Measurements from ENCODE around the gene NFATC3.

Gene NFATC3

DNA sequence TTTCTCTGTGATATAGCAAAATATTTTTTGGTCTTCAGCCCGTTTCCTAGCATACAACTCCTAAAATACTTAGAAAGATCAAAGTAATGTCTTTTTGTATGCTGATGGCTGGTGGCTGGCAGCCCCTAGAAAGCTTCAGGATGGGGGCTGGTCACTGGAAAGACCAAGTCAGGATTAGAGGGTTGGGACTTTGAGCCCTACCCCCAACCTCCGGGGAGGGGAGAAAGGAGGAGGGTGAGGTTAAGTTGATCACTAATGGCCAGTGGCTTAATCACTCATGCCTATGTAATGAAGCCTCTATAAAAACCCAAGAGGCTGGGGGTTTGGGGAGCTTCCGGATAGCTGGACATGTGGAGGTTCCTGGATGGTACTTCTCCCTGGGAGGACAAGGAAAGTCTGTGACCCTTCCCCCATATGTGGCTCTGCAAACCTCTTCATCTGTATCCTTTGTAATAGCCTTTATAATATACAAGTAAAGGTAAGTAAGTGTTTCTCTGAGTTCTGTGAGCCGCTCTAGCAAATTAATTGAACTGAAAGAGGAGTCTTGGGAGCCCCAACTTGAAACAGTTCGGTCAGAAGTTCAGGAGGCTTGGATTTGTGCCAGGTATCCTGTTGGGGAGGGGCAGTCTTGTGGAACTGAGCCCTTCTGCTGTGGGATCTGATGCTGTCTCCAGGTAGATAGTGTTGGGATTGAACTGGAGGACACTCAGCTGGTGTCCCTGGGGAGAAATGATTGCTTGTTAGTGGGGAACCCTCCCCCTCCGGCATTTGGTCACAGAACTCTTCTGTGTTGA is 182.6 kb downstream of the NFATC3 start:
- DNase-seq (ENCODE audit: low read depth, low spot score) = no peak

- no peak for DNase-seq (ENCODE audit: low read depth, low spot score)
Measured at GRCh38 chr16:68269793-68270192, 184.6 kb downstream of the NFATC3 start.

DNA sequence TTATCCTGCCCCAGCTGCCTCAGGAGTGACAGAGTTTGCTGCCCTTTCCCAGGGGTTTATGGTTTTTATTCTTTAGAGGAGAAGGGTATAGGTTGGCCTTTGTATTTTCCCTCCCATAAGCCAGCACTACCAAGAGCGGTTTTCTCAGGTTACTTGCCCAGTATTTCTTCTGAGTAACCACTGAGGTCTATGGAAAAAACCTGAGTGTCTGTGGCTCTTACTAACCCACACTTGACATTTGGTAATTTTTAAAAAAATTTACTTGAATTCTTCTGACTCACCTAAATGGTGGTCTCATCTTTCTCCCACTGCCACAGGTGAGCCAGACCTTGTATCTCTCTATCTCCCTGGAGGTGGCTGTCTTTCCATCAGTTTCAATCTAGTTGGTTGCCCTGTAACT is 185.2 kb downstream of the NFATC3 start:
- DNase-seq (ENCODE audit: low read depth, low spot score) = no peak

DNA sequence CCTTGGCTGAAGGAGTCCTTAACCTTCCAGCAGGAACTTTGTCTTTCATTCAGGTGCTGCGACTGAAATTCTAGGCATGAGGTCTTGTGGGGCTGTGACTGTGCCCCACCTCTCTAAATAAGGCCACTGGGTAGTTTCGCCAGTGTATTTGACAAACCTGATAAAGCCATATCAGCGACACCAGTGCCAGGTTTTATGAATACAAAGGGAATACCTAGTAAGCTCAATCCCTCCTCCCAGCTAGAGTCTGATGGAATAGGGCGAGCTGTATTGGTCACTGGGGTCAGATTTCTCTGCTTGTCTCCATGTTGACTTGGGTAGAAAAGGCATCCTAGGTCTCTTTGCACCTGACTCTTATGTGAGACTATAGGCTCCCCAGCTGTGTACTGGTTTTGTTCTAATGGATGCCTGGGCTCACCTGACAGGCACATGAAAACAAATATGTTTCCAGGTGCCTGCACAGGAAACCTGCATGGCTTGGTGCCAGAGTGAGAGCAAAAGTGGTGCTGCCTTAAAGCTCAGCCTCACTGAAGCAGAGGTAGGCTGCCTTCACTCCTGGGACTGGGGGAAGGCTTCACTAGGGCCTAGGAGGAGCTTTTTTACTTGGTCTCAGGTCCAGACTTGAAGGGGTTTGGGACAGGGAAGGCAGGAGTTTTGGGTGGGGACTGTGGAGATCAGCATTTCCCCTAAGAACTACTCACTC is 187.5 kb downstream of the NFATC3 start:
- no peak for DNase-seq (ENCODE audit: low read depth, low spot score)

DNA sequence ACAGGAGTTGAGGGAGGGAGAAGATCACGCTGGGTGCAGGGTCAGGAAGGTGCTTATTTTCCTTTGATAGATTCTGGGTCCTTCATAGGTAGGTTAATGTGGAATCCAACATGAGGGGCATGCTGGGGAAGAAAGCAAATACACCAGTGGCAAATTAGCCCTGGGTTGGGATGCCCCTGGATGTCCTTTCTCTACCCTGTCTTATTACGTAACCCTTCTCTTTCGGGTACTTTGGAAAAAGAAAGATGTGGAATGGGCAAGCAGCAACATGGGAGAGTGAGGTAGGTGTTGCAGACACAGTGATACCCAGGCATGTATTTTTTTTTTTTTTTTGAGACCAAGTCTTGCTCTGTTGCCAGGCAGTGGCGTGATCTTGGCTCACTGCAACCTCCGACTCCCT is 188.3 kb downstream of the NFATC3 start:
- no peak for DNase-seq (ENCODE audit: low read depth, low spot score)

DNA sequence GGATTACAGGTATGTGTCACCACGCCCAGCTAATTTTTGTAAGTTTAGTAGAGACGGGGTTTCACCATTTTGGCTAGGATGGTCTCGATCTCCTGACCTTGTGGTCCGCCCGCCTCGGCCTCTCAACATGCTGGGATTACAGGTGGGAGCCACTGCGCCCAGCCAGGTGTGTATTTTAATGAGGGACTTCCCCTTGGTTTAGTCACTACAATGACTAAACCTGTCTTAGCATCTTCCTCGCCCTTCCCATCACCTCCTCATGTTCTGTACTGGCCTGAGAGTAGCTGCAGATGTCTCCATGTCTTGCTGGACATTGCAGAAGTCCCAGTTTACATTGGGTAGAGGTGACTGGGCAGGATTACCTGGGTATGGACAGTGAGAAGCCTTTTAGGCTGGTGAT is 188.7 kb downstream of the NFATC3 start:
- DNase-seq (ENCODE audit: low read depth, low spot score) = no peak

DNA sequence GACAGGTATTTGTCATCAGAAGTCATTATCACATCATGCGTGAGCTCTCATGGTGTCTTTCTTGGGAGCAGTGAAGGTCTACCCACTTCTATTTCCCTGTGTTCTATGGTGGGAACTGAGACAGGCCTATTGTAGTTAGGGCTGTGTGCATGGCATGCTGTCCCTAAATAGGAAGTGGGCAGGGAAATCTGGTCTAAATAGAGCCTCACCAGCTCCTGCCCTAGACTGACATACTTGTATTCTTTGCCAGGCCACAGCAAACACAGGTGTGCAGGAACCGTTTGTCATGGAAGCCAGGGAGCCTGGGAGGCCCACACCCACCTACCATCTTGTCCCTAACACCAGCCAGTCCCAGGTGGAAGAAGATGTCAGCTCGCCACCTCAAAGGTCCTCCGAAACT is 189.3 kb downstream of the NFATC3 start:
- DNase-seq (ENCODE audit: low read depth, low spot score) = no peak

GRCh38 chr16:68275611-68276191 is 190.5 kb downstream of the NFATC3 start:
- no peak for DNase-seq (ENCODE audit: low read depth, low spot score)

DNA sequence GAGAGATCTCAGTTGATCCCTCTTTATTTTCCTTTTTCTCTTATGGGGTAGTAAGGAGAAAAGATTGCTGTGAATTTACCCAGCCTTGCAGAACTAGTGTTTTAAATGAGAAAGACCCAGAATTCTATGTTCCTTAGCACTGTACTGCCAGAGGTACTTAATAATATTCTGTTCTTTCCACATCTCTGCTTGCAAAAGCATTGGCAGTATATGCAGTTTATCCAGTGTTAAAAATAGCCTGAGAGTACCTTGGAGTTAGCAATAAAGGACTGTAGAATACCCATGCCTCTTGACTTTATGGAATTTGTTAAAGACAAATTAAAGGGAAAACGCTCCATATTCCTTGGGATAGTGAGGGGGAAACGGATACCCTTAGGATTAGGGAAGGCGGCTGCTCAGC is 191.1 kb downstream of the NFATC3 start:
- DNase-seq (ENCODE audit: low read depth, low spot score) = no peak

All from brain pericyte (primary cell).